HG03097 (cell line): ENCODE data around the gene ART1.

ENCODE experiments used
- ATAC-seq: cut with Tn5 transposase; IDR thresholded peaks from one replicate; pipeline ENCODE4 v1.9.1; 2021; ENCODE audit not compliant: unreplicated experiment, low FRiP score

The ART1 gene

DNA sequence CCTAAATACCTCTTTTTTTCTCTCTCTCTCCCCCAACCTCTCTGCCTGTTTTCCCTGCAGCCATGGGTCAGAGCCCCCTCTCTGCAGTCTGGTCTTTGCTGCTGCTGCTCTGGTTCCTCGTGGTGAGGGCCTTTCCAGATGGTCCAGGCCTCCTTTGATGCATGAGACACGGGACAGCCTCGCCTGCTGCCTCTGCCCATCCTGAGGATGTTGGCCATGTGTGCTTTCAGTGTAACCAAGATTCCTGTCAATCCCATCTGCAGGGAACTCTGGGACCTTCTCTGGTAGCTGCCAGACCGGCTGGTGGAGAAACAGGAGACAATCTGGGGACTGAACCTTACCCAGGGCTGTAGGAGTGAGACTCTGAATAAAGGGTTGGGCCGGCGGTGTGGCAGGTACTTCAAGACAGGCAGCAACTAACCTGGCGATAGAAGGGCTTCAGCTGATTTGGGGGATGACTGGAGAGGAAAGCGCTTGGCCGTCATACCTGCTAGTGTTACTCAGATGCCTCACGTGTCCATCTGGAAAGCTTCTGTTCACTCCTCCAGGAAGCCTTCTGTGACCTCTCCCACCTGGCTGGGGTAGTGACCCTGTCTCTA lies 19.2 kb downstream of the ART1 start:
- no peak for ATAC-seq

DNA sequence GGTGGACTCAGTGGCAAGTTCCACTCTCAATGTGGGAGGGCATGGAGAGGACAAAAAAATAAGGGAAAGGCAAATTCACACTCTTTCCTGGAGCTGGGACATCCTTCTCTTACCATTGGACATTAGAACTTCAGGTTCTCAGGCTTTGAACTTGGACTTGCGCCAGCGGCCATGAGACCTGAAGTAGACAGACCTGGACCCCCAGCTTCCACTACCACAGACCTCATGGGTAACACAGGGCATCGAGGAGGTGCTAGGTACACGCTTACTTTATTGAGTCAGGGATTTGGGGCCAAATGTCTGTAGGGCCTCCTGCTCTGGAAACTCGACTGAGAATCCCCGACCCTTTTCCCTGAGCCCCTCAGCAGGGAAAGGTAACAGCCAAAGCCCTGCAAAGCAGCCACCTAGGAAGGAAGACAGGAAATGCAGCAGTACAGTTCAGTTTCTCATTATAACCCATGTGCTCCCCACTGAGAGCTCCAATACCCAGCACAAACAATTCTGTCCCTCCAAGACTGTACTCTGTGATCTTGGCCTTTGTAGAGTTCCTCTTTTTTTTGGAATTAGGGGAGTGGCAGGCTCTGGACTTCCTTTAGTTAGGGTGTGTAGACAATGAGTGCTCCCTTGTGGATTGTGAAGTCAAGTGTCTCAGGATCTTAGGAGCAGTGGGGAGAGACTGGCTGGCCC lies 20.6 kb downstream of the ART1 start:
- no peak for ATAC-seq

DNA sequence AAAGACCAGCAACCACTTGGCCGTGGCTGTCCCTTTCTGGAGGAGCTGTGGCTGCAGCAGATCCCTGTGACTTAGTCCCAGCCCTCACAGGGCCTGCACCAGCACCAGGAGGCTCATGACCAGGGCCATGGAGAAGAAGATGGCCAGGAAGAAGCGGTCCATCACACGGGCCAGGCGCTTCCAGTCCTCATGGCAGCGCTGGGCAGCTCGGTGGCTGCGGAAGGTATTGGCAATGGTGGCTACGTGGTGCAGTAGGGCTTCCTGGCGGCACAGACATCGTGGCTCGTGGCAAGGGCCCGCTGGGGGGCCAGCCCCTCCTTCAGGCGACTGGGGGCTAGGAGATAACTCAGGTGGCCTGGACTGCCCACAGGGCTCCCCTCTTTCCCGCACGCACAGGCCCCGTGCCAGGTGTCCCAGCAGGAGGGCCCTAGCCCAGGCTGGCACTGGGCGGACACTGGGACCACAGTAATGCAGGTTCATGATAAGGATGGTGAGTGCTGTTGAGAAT lies 21.1 kb downstream of the ART1 start:
- ATAC-seq = no peak

DNA sequence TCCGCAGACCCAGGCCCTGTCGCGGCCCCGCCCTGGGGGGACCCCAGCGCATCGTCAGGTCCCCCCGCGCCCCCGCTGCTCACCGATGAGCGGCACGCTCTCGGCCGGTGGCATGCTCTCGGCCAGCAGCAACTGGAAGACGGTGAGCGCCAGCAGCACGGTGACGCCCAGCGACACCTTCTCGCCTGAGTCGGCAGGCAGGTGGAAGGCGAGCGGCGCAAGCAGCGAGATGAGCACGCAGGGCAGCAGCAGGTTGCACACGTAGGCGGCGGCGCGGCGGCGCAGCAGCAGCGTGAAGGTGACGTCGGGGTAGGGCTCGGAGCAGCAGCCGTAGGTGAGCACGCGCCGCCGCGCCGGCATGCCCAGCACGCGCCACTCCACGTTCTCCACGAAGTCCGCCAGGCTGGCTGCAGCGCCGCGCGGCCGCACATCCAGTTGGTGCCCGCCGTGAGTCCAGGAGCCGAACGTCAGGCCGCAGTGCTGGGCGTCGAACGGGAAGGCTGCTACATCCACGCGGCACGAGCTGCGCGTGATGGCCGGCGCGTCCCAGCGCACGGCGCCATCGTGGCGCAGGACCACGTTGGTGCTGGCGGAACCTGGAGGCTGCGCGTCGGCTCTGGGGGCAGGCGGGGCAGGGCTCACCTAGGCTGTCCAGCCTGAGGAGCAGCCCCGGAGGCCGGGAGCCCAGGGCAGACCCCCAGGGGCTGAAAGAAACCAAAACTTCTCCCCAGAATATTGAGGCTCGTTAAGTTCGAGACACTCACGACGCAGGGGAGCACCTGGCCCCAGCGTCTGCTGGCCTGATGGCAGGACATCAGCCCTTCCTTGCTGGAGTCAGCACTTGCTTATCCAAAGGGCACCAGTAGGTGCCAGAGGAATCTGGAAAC lies 22.5 kb downstream of the ART1 start:
- no peak for ATAC-seq

DNA sequence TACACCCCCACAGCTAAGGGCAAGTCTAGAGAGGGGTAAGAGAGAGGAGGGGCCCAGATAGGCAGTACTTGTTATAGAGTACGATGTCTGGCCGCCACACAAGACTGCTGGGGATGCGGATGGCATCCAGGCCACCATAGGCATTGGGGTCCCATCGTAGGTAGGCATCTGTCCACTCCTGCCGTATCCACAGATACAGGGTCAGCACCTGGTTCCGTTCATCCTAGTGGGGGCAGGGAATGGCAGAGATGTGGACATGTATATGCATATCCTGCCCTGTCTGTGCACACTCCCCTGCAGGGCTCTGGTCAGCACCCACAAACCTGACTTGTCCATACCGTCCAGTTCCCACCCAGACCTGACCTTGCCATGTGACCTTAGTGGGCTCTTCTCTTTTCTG lies 24.2 kb downstream of the ART1 start:
- no peak for ATAC-seq

DNA sequence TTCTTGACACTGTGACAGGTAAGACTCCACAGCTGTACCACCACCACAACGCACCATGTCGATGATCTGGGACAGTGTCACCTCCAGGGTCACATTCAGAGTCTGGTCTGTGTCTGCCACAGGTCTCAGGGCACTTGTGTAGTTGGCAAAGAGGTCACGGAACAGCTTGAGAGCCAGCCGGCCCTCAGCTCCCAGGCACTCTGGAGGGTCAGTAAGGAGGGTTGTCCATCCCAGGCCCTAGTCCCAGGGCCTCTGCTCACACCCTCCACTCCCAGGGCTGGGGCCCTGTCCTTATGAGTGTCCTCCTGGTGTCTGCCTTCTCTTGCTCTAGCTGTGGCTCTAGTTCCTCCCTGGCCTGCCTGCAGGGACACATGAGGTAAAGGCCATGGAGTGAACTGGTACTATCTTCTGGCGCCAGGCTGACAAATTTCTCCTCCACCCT lies 24.8 kb downstream of the ART1 start:
- no peak for ATAC-seq

DNA sequence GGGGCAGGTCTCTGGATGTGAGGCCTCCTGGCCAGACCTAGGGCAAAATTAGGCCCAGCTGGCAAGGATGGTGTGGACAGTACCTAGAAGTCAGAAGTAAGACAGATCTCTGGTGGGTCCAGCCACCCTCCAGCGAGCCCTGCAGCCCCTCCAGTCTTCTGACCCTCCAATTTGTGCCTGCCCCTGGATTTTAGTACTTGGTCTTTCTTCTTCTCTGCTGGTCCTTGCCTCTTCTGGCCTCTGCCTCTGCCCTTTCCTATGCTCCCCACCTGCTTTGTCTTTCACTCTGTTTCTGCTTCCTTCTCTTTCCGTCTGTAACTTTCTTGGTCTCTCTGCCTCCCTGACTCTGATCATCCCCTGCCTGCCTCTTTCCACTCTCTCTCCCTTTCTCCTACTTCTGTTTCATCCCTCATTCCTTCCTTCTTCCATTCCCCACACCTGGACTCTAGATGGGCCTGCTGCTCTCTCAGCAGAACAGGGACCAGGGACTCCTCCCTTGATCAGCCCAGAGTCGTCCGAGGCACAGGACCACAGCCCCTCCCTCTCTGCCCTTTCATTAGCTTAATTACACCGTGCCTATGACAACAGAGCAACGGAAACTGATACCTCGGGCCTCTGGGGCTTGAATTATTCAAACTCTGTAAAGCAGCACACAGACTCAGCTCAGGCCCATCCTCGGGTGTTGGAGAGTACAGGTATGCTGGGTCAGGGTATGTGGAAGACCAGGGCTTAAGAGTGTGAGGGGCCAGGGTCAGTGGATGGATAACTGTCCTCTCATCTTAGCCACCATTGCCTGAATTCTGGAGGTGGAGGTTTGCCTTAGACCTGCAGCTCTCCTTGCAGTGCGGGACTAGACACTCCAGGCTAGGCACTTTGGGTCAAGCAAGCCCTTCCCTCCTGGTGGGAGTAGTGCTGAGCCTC lies 26.7 kb downstream of the ART1 start, which contains the start of gene CHRNA10:
TSS of gene CHRNA10 (minus strand) at position 51 of the 921 bp plus-strand sequence. CDS start 72 bp downstream, outside the sequence.
- ATAC-seq = no peak

DNA sequence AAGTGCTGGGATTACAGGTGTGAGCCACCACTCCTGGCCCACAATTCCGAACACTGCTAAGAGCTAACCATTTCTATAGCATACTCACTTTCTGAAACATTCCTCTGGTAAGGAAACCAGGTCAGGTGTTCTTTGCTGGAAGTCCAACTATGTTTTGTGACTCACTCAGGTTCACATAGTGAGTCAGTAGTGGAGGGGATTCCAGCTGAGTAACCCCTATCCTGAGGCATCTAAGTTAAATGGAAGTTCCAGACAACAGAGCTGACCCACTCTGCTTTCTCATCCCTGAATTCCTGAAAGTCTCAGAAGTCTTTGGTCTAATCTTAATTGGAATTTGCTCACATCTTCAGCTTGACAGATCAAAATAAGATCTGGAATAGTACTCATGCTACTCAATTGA lies 29.3 kb downstream of the ART1 start:
- ATAC-seq = no peak

DNA sequence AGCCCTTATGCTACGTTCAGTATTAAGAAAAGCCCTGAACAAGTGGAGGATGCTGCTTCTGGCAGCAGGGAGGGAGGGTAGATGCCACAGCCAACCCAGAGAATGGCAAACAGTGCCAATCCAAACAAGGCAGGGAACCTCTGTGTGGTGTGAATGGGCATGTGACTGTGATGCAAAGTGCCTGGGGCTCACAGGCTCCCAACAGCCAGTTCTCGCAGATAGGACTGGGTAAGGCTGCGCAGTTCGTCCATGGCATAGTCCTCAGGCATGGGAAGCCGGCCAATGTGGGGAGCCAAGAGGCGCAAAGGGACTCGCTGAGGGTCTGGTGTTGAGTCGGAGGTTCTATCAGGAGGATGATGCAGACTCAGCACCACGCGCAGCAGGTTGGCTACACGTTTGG lies 31.0 kb downstream of the ART1 start:
- no peak for ATAC-seq

DNA sequence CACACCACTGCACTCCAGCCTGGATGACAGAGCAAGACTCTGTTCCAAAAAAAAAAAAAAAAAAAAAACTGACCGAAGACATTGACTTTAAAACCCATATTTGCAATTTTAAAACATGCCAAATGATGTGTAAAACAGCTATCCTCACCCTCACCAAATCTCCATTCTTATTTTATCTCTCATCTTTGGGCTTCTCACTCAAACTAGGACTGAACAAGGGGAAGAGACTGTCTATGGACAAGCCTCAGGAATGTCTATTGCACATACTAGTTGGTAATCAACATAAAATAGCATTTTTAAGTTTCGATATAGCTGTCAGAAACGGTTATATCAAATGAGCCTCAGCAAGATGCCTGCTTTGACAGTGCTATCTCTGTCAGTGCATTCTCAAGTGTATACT lies 34.1 kb downstream of the ART1 start:
- ATAC-seq = no peak

DNA sequence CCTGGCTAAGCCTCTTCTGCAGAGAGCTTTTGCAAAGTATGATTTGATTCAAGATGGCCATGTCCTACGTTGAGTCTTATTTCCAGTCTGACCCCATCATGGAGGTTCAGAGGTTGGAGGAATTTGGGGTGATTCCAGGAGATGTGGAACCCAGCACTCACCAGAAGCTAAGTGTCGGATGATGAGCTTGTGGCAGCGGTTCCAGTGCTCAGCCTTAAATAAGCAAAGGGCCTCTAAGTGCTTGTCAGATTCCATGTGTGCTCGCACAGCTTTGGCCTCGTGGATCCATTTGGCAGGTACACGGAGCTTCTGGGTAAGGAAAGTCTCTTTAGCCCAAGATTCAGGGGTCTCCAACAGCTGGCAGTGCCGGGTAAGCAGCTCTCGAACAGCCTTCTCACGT lies 38.1 kb downstream of the ART1 start:
- no peak for ATAC-seq

DNA sequence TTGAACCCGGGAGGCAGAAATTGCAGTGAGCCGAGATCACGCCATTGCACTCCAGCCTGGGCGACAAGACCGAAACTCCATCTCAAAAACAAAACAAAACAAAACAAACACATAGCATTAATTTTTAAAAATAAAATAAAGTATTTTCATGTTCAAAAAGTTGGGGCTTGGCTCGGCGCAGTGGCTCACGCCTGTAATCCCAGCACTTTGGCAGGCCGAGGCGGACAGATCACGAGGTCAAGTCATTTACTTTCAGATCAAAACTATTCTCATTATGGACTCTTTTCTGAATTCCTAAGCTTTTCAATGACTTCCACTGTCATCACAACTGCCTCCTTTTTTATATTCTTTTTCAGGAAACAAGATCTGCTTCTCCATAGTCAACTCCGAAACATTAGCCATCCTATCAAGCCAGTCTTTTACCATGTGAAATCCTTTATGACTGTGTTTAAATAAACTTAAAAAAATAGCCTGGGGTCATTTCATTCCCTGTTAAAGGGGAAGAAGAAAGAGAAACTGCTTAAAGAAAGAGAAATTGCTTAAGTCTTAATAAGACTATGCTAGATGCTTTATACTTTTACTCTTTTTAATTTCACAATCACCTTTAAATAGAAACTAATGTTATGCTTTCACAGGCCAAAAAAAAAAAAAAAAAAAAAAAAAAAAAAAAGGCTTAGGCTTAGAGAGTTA lies 39.3 kb downstream of the ART1 start:
- ATAC-seq = no peak

DNA sequence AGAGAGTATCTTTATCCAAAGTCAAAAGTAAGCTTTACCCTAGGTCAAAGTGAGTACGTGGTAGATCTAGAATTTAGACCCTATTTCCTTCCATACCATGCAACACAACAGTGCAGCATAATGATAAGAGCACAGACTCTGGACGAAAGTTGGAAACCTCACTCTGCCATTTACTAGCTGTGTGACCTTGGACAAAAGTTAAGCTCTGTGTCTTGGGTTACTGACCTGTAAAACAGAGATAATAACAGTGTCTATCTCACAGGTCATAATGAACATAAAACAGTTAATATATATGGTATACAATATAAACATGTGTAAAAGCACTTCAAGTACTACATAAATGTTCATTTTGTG lies 39.9 kb downstream of the ART1 start:
- no peak for ATAC-seq

DNA sequence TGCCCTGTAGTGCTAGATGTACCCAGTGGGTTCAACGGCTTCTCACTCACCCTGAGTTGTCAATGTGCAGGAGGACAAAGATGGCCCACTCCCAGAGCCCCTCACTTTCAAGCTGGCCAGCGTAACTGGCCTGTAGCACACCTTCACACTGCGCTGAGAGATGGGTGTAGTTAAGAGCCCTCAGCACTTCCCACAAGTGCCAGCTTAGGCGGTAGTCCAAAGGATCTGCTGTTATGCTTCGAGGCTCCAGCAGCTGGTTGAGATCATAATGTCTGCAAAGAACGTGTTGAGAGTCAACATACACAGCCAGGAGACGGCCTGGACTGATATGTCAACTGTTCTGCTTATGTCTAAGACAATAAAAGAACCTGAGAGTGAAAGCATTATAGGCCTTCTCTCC lies 41.0 kb downstream of the ART1 start:
- ATAC-seq = no peak

DNA sequence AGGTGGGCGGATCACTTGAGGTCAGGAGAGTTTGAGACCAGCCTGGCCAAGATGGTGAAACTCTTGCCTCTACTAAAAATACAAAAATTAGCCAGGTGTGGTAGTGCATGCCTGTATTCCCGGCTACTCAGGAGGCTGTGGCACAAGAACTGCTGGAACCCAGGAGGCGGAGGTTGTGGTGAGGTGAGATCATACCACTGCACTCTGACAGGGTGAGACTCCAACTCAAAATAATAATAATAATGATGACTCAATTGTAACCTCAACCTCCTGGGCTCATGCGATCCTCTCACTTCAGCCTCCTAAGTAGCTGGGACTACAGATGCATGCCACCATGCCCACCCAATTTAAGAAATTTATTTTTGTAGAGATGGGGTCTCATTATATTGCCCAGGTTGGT lies 41.8 kb downstream of the ART1 start:
- no peak for ATAC-seq

DNA sequence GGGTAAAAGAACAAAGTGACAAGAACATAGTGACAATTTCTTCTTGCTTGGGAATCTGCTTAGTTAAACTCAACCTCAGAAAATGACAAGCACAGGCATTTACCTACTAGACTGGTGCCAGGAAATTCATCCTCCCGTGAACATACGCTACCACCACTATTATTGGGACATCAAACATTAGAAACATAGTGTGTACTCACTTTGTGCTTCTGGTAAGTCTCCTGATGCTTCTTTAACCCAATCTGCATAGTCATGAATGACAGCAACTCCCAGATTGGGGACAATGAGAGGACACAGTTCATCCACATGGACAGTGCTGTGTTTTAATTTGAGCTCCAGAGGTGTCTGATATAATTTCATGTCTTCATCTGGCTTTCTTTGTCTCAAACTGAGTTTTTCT lies 55.5 kb downstream of the ART1 start:
- ATAC-seq = no peak

DNA sequence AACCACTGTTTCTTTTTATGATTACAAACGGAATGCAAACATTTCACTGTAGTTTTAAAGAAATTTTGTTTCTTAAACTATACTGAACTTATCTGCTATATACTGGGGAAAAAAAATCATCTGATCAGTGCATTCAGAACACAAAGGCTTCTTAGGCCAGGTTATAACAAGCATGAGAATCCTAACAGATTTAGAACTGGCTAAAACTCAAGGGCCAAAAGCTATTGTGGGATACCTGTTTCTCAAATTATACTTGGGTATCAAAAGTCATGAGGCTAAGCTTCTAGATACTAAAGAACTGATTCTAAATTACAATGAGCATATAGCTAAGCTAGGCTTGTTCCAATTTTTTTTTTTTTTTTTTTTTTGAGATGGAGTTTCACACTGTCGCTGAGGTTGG lies 56.0 kb downstream of the ART1 start:
- no peak for ATAC-seq

DNA sequence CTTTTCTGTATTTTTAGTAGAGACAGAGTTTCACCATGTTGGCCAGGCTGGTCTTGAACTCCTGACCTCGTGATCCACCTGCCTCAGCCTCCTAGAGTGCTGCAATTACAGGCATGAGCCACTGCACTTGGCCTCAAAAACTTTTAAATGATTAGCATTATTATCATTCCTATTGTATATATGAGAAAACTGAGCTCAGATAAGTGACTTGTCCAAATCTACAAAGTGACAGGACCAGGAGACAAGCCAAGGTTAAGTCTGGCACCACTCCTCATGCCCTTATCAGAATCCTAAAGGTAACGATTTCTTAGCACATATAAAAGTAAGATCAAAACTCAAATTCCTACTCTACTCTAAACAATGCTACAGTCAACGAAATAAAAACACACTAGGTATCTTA lies 58.5 kb downstream of the ART1 start:
- no peak for ATAC-seq

DNA sequence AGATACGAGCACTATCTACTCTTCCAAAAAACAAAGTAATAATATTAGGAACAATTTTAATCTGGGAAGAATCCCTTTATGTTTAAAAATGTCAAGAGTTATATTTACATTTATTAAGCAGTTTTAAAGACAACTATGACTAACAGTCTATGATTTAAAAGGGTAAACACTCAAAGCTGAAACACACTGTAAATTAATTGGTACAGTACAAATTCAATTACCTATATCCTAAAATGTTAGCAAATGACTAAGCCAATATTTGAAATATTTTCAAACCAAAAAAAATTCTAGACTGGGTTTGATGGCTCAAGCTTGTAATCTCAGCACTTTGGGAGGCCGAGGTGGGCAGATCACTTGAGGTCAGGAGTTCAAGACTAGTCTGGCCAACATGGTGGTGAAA lies 62.2 kb downstream of the ART1 start:
- no peak for ATAC-seq

DNA sequence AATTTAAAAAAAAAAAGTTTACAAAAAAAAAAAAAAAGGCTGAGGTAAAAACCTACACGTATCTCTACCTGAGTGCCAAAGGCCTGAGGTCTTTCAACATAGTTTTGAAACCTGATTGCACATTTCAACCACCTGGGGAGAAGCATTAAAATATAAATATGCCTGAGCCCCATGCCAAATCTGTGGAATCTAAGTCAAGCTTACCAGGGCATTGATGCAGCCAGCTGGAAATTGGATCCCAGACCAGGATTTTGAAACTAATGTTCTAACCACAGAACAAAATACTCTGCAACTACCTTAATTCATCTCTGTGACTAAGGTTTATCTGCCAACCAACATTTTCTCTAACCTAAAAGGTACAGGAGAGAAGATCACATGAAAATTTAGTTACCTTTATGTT lies 65.0 kb downstream of the ART1 start:
- ATAC-seq = no peak
